Measurements from ENCODE around the gene PCGF3. TPM values are rescaled to one million over a fixed set of nuclear protein-coding genes. Genes with fewer than 3 reads are reported as not detected.

The PCGF3 gene
- total and polyA plus RNA-seq, 4 donors, result 11.0 to 23.3 (median 14.3) TPM

DNA sequence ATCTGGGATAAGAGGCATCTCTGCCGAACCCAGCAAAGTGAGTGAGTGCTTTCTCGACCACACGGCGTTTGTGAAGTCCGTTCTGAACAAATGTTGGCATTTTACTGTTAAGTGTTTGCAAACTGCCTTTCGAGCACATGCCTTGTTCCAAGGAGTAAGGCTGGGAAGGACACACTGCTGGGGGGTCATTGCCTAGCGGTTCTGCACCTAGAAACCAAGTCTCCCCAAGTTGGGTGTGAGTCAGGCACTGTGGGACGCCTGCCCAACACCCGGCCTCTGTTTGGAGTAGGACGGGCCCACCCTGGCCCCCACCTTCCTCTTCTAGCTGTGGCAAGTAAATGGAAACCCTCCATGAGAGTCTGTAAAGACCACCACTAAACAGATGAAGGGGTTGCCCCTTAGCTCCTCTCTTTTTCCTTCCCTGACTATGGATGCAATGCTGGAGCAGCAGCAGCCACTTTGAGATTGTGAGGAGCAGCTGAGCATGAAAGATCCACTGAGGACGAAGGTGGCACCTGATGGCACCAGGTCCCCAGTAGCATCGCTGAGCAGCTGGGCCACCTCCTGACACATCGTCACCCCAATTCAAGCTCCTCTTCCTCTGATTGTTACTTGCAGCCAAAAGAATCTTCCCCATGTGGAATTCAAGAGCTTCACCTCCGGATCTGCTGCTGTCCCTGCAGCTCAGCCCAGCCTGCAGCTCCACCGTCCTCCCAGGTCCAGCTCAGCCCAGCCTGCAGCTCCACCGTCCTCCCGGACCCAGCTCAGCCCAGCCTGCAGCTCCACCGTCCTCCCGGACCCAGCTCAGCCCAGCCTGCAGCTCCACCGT, 114.0 kb downstream of the PCGF3 start:
- DNase-seq (ENCODE audit: low spot score), result no peak
- no peaks in the 10 kb centered on the region for H3K27me3 ChIP-seq (ENCODE audit: control insufficient read depth in 4 of 4, insufficient read depth in 4 of 4, low read length in 3 of 4)
- WGBS, result 91% methylated on average over 20 of the region's 20 CpGs

More for the DNA sequence above, 114.0 kb downstream of the PCGF3 start:
- H3K9me3 ChIP-seq (ENCODE audit: control insufficient read depth in 4 of 4, low read length in 3 of 4), result no peaks in the 10 kb centered on the region
- H3K9ac ChIP-seq (ENCODE audit: low read depth in 1 of 2, low read length in 2 of 2), result no peak overlapping the region
- peaks cover 0 to 8% (median 5%) of the 10 kb centered on the region in 4 donors for H3K4me1 ChIP-seq (ENCODE audit: control insufficient read depth in 4 of 4, insufficient read depth in 4 of 4, low read length in 3 of 4)
- no peak overlapping the region for H3K27ac ChIP-seq (ENCODE audit: low read depth in 1 of 2, low read length in 2 of 2)
- no peak for TF ChIP-seq ATF3 (IDR thresholded peaks at IDR 0.05)
- no peak for TF ChIP-seq EGR1 (IDR thresholded peaks at IDR 0.05; ENCODE audit: low read depth in 2 of 2)
- no peak for TF ChIP-seq ZBTB33 (IDR thresholded peaks at IDR 0.05)
- no peak for TF ChIP-seq RXRA (IDR thresholded peaks at IDR 0.05)
- no peak for TF ChIP-seq HNF4G (IDR thresholded peaks at IDR 0.05)
- no peak for TF ChIP-seq FOXA2 (IDR thresholded peaks at IDR 0.05)
- TF ChIP-seq, protein P1, sequence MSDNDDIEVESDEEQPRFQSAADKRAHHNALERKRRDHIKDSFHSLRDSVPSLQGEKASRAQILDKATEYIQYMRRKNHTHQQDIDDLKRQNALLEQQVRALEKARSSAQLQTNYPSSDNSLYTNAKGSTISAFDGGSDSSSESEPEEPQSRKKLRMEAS (IDR thresholded peaks at IDR 0.05), result no peak
- TF ChIP-seq REST (IDR thresholded peaks at IDR 0.05), result no peak
- TF ChIP-seq GABPA (IDR thresholded peaks at IDR 0.05 in 1 of 2, conservative IDR thresholded peaks at IDR 0.05 in 1 of 2), result no peak
- no peak for TF ChIP-seq YY1 (IDR thresholded peaks at IDR 0.05)
- no peak for TF ChIP-seq RAD21 (IDR thresholded peaks at IDR 0.05)
- no peak for TF ChIP-seq FOXA1 (IDR thresholded peaks at IDR 0.05)
- no peak overlapping the region for H3K4me3 ChIP-seq (ENCODE audit: low read depth in 1 of 3, low read length in 3 of 3)
- H3K36me3 ChIP-seq (ENCODE audit: control insufficient read depth in 4 of 4, insufficient read depth in 3 of 4, low read depth in 1 of 4, low read length in 3 of 4), result no peaks in the 10 kb centered on the region

Other genes with a start within 250 kb of the PCGF3 start
- 10 to 100 TPM; 13.0 to 13.8 TPM for gene ZNF721, start 206.7 kb upstream of the PCGF3 start, total RNA-seq
- gene ZNF721, start 206.7 kb upstream of the PCGF3 start, polyA plus RNA-seq, result 1 to 10 TPM; 5.4 to 8.4 TPM
- gene PIGG, start 206.6 kb upstream of the PCGF3 start, total RNA-seq, result 10 to 100 TPM; 21.0 to 36.2 TPM
- 10 to 100 TPM; 14.3 to 20.2 TPM for gene PIGG, start 206.6 kb upstream of the PCGF3 start, polyA plus RNA-seq
- gene TMEM271, start 129.5 kb upstream of the PCGF3 start, total RNA-seq, result not detected
- not detected for gene TMEM271, start 129.5 kb upstream of the PCGF3 start, polyA plus RNA-seq
- 1 to 10 TPM in 1 of 2 donors, under 1 TPM in 1; 0.59 to 7.3 TPM for gene PDE6B, start 80.3 kb upstream of the PCGF3 start, total RNA-seq
- gene PDE6B, start 80.3 kb upstream of the PCGF3 start, polyA plus RNA-seq, result under 1 TPM; 0.28 to 0.40 TPM
- 10 to 100 TPM; 31.4 to 75.9 TPM for gene ATP5ME, start 31.6 kb upstream of the PCGF3 start, total RNA-seq
- gene ATP5ME, start 31.6 kb upstream of the PCGF3 start, polyA plus RNA-seq, result 100 to 1,000 TPM; 263 to 621 TPM
- gene MYL5, start 31.3 kb upstream of the PCGF3 start, total RNA-seq, result 1 to 10 TPM; 2.4 to 4.6 TPM
- gene MYL5, start 31.3 kb upstream of the PCGF3 start, polyA plus RNA-seq, result 1 to 10 TPM; 4.8 to 5.0 TPM
- 1 to 10 TPM; 1.6 to 2.5 TPM for gene SLC49A3, start 16.7 kb upstream of the PCGF3 start, total RNA-seq
- gene SLC49A3, start 16.7 kb upstream of the PCGF3 start, polyA plus RNA-seq, result 1 to 10 TPM in 1 of 2 donors, under 1 TPM in 1; 0.40 to 3.6 TPM
- under 1 TPM; 0.14 to 0.84 TPM for gene CPLX1, start 120.3 kb downstream of the PCGF3 start, total RNA-seq
- gene CPLX1, start 120.3 kb downstream of the PCGF3 start, polyA plus RNA-seq, result 1 to 10 TPM in 1 of 2 donors, under 1 TPM in 1; 0.76 to 2.8 TPM
- gene GAK, start 226.5 kb downstream of the PCGF3 start, total RNA-seq, result 10 to 100 TPM; 43.7 to 69.7 TPM
- 10 to 100 TPM; 27.4 to 50.3 TPM for gene GAK, start 226.5 kb downstream of the PCGF3 start, polyA plus RNA-seq
- gene TMEM175, start 226.6 kb downstream of the PCGF3 start, total RNA-seq, result 10 to 100 TPM; 18.6 to 26.0 TPM
- gene TMEM175, start 226.6 kb downstream of the PCGF3 start, polyA plus RNA-seq, result 10 to 100 TPM; 25.0 to 26.3 TPM